GM23338 (cell line): ENCODE data around the gene KCNJ6.

Experiments
- CTCF ChIP-seq, 2 experiments: fragments of 200-600 bp in 1 of 2; sonication (generic) in 1 of 2; conservative IDR thresholded peaks; 2 replicates each; pipeline versions ENCODE4 v1.5.1 to v1.6.1; 2016 to 2017; ENCODE audit warnings: antibody characterized with exemption in 2 of 2, low read depth in 2 of 2, mild to moderate bottlenecking in 2 of 2, moderate library complexity in 1 of 2
- EZH2 ChIP-seq: fragments of 200-600 bp; sonication (generic); IDR thresholded peaks from one replicate; pipeline ENCODE4 v1.8.0; 2017; ENCODE audit warnings: antibody characterized with exemption, mild to moderate bottlenecking, low read depth; ENCODE audit not compliant: unreplicated experiment
- EZH2phosphoT487 ChIP-seq: fragments of 200-600 bp; sonication (generic); IDR thresholded peaks from one replicate; pipeline ENCODE4 v1.8.1; 2018; ENCODE audit warnings: antibody characterized with exemption; ENCODE audit not compliant: unreplicated experiment
- JUNB ChIP-seq: IDR thresholded peaks from one replicate; pipeline ENCODE4 v1.6.1; 2016; ENCODE audit warnings: antibody characterized with exemption; ENCODE audit not compliant: unreplicated experiment
- NANOG ChIP-seq: IDR thresholded peaks from 2 replicates; pipeline ENCODE4 v1.6.1; 2016; ENCODE audit warnings: antibody characterized with exemption, borderline replicate concordance
- POLR2AphosphoS5 ChIP-seq: IDR thresholded peaks from 2 replicates; pipeline ENCODE4 v1.6.1; 2016; ENCODE audit warnings: antibody characterized with exemption, low read depth
- REST ChIP-seq: IDR thresholded peaks from one replicate; pipeline ENCODE4 v1.6.1; 2018; ENCODE audit warnings: antibody characterized with exemption; ENCODE audit not compliant: unreplicated experiment

- no peak for TF ChIP-seq CTCF (conservative IDR thresholded peaks at IDR 0.05; ENCODE audit: low read depth in 2 of 2)
- TF ChIP-seq NANOG: no peak
- no peak for TF ChIP-seq EZH2
- no peak for TF ChIP-seq POLR2AphosphoS5
- no peak for TF ChIP-seq REST
- no peak for TF ChIP-seq EZH2phosphoT487
- TF ChIP-seq JUNB: no peak
These were observed 296.7 kb downstream of the KCNJ6 start for GRCh38 chr21:37619464-37619974.
